Measurements from ENCODE around the gene SPATA31C1.

- TF ChIP-seq POLR2AphosphoS5 (IDR thresholded peaks at IDR 0.05): no peak
- TF ChIP-seq CTCF (IDR thresholded peaks at IDR 0.05): no peak
- no peak for TF ChIP-seq POLR2A (IDR thresholded peaks at IDR 0.05)
Measured at GRCh38 chr9:87890837-87891236, 26.9 kb upstream of the SPATA31C1 start.

All from breast epithelium (tissue), 3 donors.